Measurements from ENCODE around the gene TMCC2.

DNA sequence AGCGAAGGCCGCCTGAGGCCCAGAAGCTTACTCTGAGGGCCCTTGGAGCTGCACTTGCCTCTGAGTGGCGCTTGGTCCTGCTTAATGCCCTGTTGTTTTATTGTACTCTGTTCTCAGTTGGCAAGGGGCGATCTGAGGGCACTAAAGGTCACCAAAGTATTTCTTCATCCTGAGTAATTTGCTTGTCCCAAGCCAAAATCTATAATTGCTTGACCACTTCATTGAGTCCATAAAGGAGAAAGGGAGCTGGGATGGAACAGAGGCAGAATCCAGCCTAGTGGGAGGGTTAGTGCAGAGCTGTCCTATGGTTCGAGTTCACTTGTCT lies 94.2 kb downstream of the TMCC2 start:
- TF ChIP-seq, protein P1, sequence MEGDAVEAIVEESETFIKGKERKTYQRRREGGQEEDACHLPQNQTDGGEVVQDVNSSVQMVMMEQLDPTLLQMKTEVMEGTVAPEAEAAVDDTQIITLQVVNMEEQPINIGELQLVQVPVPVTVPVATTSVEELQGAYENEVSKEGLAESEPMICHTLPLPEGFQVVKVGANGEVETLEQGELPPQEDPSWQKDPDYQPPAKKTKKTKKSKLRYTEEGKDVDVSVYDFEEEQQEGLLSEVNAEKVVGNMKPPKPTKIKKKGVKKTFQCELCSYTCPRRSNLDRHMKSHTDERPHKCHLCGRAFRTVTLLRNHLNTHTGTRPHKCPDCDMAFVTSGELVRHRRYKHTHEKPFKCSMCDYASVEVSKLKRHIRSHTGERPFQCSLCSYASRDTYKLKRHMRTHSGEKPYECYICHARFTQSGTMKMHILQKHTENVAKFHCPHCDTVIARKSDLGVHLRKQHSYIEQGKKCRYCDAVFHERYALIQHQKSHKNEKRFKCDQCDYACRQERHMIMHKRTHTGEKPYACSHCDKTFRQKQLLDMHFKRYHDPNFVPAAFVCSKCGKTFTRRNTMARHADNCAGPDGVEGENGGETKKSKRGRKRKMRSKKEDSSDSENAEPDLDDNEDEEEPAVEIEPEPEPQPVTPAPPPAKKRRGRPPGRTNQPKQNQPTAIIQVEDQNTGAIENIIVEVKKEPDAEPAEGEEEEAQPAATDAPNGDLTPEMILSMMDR (IDR thresholded peaks at IDR 0.05; ENCODE audit: low read depth, low read length): no peak
- TF ChIP-seq POLR2A (IDR thresholded peaks at IDR 0.05; ENCODE audit: extremely low read depth, insufficient read length): no peak
- TF ChIP-seq MYC (IDR thresholded peaks at IDR 0.05; ENCODE audit: low read depth, low read length): no peak
- TF ChIP-seq, protein P2, sequence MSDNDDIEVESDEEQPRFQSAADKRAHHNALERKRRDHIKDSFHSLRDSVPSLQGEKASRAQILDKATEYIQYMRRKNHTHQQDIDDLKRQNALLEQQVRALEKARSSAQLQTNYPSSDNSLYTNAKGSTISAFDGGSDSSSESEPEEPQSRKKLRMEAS (IDR thresholded peaks at IDR 0.05; ENCODE audit: low read depth, low read length): no peak
